Measurements from ENCODE around the gene GPR146. TPM values are rescaled to one million over a fixed set of nuclear protein-coding genes. Genes with fewer than 3 reads are reported as not detected.

The GPR146 gene
- total and polyA plus RNA-seq, 9 of the 15 experiments (the other 6 are each of a cell fraction or from before 2014, with no cell fraction given), result 0.22 to 3.6 (median 0.64) TPM; not detected in 2

- 0 out of 2 replicates have a peak, but pooled peaks have one; percentile 3 for TF ChIP-seq BHLHE40 (IDR thresholded peaks at IDR 0.05; ENCODE audit: low read length)
- TF ChIP-seq STAT5B (CRISPR knock-in tag; IDR thresholded peaks at IDR 0.05), result no peak
- TF ChIP-seq RBFOX2 (IDR thresholded peaks at IDR 0.05; ENCODE audit: low read depth, low read length), result peak; percentile 64
- peak in 1 of 2 experiments; percentile 77 for TF ChIP-seq E2F6 (IDR thresholded peaks at IDR 0.05; ENCODE audit: borderline replicate concordance in 1 of 2, extremely low read depth in 1 of 2, insufficient read depth in 1 of 2, insufficient read length in 1 of 2, low read depth in 1 of 2, low read length in 1 of 2, poor library complexity in 1 of 2, severe bottlenecking in 1 of 2)
- no peak for TF ChIP-seq CREB3L1 (IDR thresholded peaks at IDR 0.05; ENCODE audit: borderline replicate concordance, low read depth)
- TF ChIP-seq ILF3 (IDR thresholded peaks at IDR 0.05; ENCODE audit: borderline replicate concordance), result no peak
- TF ChIP-seq CEBPZ (IDR thresholded peaks at IDR 0.05; ENCODE audit: borderline replicate concordance, low read depth, low read length), result no peak
- TF ChIP-seq HMBOX1 (IDR thresholded peaks at IDR 0.05), result no peak
- no peak for TF ChIP-seq RFX1 (IDR thresholded peaks at IDR 0.05)
- no peak for TF ChIP-seq KAT7 (CRISPR knock-in tag; IDR thresholded peaks at IDR 0.05; ENCODE audit: borderline replicate concordance)
- TF ChIP-seq RBM14 (IDR thresholded peaks at IDR 0.05; ENCODE audit: borderline replicate concordance, insufficient read depth, low read depth, low read length), result no peak
These were observed 16.9 kb upstream of the GPR146 start (continued) for GRCh38 chr7:1027242-1028043.
